HepG2 (cell line): ENCODE data around the gene DNAJC9. TPM values are rescaled to one million over a fixed set of nuclear protein-coding genes. Genes with fewer than 3 reads are reported as not detected.

ENCODE experiments used
- ARNTL ChIP-seq: sonication (generic); formaldehyde crosslinking; IDR thresholded peaks from 2 replicates; pipeline ENCODE4 v1.4.0; 2020; ENCODE audit warnings: mild to moderate bottlenecking, missing genetic modification reagents
- DZIP1 ChIP-seq: sonication (generic); formaldehyde crosslinking; IDR thresholded peaks from 2 replicates; pipeline ENCODE4 v1.5.0; 2020; ENCODE audit warnings: mild to moderate bottlenecking, missing genetic modification reagents
- GABPA ChIP-seq, 2 experiments: IDR thresholded peaks; 2 replicates each; pipeline ENCODE4 v1.6.1; 2011 to 2016; ENCODE audit warnings: low read depth in 2 of 2, low read length in 1 of 2, missing biosample characterization in 1 of 2, missing genetic modification characterization in 1 of 2
- GATAD2A ChIP-seq: IDR thresholded peaks from 2 replicates; pipeline ENCODE4 v1.6.1; 2016
- NFATC3 ChIP-seq: sonication (generic); formaldehyde crosslinking; IDR thresholded peaks from 2 replicates; pipeline ENCODE4 v1.5.1; 2020; ENCODE audit warnings: mild to moderate bottlenecking, missing genetic modification reagents
- NFYC ChIP-seq: IDR thresholded peaks from 2 replicates; pipeline ENCODE4 v1.6.1; 2016; ENCODE audit warnings: missing genetic modification reagents, missing compliant biosample characterization
- RARA ChIP-seq: IDR thresholded peaks from 2 replicates; pipeline ENCODE4 v1.6.1; 2016; ENCODE audit warnings: missing genetic modification reagents, missing compliant biosample characterization
- SMAD1 ChIP-seq: sonication (generic); formaldehyde crosslinking; IDR thresholded peaks from 2 replicates; pipeline ENCODE4 v1.4.0; 2020; ENCODE audit warnings: missing genetic modification reagents, low read depth, mild to moderate bottlenecking, borderline replicate concordance
- SNRNP70 ChIP-seq: fragments of 200-400 bp; formaldehyde crosslinking; IDR thresholded peaks from 2 replicates; pipeline ENCODE4 v1.6.1; 2017; ENCODE audit warnings: mild to moderate bottlenecking, low read depth, low read length, moderate library complexity
- SP5 ChIP-seq: IDR thresholded peaks from 2 replicates; pipeline ENCODE4 v1.6.1; 2016; ENCODE audit warnings: low read depth, borderline replicate concordance
- ZBTB49 ChIP-seq: sonication (generic); formaldehyde crosslinking; IDR thresholded peaks from 2 replicates; pipeline ENCODE4 v1.4.0; 2020; ENCODE audit warnings: missing genetic modification reagents, borderline replicate concordance
- ZNF609 ChIP-seq: sonication (generic); formaldehyde crosslinking; IDR thresholded peaks from 2 replicates; pipeline ENCODE4 v1.4.0; 2020; ENCODE audit warnings: mild to moderate bottlenecking, missing genetic modification reagents, borderline replicate concordance
- ZNF615 ChIP-seq: sonication (generic); formaldehyde crosslinking; IDR thresholded peaks from 2 replicates; pipeline ENCODE4 v1.5.0; 2020; ENCODE audit warnings: mild to moderate bottlenecking, missing genetic modification reagents, borderline replicate concordance
- ZNF850 ChIP-seq: sonication (generic); formaldehyde crosslinking; conservative IDR thresholded peaks from 2 replicates; pipeline ENCODE4 v1.9.0; 2021; ENCODE audit warnings: mild to moderate bottlenecking, missing genetic modification reagents
- ZNF891 ChIP-seq: sonication (generic); formaldehyde crosslinking; IDR thresholded peaks from 2 replicates; pipeline ENCODE4 v1.5.0; 2020; ENCODE audit warnings: mild to moderate bottlenecking, missing genetic modification reagents
- polyA plus RNA-seq, 8 experiments: library from polyadenylated mRNA; depleted of rRNA in 3 of 8; stranded (reverse) in 7 of 8; unstranded in 1 of 8; fragments of >200 nt; fragmentation: Illumina TruSeq in 4 of 8; extraction: Trizol in 4 of 8; gene quantifications; 2 replicates each; pipeline versions ENCODE4 v1.2.1 to v1.2.3, GENCODE V29; 2011 to 2016; ENCODE audit warnings: low read depth in 4 of 8, missing spikeins in 1 of 8, mixed read lengths in 1 of 8; ENCODE audit not compliant: insufficient read depth in 1 of 8
- total RNA-seq, 5 experiments: library from RNA; depleted of rRNA; stranded (reverse); fragments of >200 nt; fragmentation: Illumina TruSeq; extraction: Trizol; gene quantifications; 2 replicates each; pipeline ENCODE4 v1.2.3, GENCODE V29; 2016; ENCODE audit warnings: low read depth in 1 of 5
- TF ChIP-seq, protein P1 (sequence below): sonication (generic); formaldehyde crosslinking; IDR thresholded peaks from 2 replicates; pipeline ENCODE4 v1.5.1; 2020; ENCODE audit warnings: missing genetic modification reagents, mild to moderate bottlenecking, borderline replicate concordance

Gene DNAJC9
- total and polyA plus RNA-seq, 2 of the 13 experiments (the other 11 are each of a cell fraction or from before 2014, with no cell fraction given): 15.9 to 60.3 TPM

- TF ChIP-seq ARNTL: peak; percentile 75
- peak; percentile 71; the same call in 1 of the 2 replicates for TF ChIP-seq SMAD1 (CRISPR knock-in tag)
- TF ChIP-seq NFATC3 (CRISPR knock-in tag): peak; percentile 76; the same call in 1 of the 2 replicates
- TF ChIP-seq ZNF609 (CRISPR knock-in tag): peak; percentile 79
- TF ChIP-seq SP5 (CRISPR knock-in tag): peak; percentile 79
- TF ChIP-seq GABPA (IDR thresholded peaks at IDR 0.05; ENCODE audit: low read depth, low read length): peak; percentile 22; the same call in 1 of the 2 replicates
- TF ChIP-seq GABPA (CRISPR knock-in tag; IDR thresholded peaks at IDR 0.05; ENCODE audit: low read depth): peak; percentile 79
- no peak for TF ChIP-seq ZBTB49 (CRISPR knock-in tag)
- TF ChIP-seq, protein P1, sequence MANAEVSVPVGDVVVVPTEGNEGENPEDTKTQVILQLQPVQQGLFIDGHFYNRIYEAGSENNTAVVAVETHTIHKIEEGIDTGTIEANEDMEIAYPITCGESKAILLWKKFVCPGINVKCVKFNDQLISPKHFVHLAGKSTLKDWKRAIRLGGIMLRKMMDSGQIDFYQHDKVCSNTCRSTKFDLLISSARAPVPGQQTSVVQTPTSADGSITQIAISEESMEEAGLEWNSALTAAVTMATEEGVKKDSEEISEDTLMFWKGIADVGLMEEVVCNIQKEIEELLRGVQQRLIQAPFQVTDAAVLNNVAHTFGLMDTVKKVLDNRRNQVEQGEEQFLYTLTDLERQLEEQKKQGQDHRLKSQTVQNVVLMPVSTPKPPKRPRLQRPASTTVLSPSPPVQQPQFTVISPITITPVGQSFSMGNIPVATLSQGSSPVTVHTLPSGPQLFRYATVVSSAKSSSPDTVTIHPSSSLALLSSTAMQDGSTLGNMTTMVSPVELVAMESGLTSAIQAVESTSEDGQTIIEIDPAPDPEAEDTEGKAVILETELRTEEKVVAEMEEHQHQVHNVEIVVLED: peak; percentile 94
- TF ChIP-seq ZNF891 (CRISPR knock-in tag): peak; percentile 75
- TF ChIP-seq DZIP1: no peak
- peak; percentile 30; the same call in 1 of the 2 replicates for TF ChIP-seq NFYC
- TF ChIP-seq ZNF850 (CRISPR knock-in tag): no peak
- 0 out of 2 replicates have a peak, but pooled peaks have one; percentile 8 for TF ChIP-seq RARA
- peak; percentile 9; the same call in 1 of the 2 replicates for TF ChIP-seq GATAD2A (CRISPR knock-in tag)
- TF ChIP-seq SNRNP70: peak; percentile 51; the same call in 1 of the 2 replicates
- TF ChIP-seq ZNF615 (CRISPR knock-in tag): peak; percentile 87; the same call in 1 of the 2 replicates
These were observed at the start of gene DNAJC9 (continued) for GRCh38 chr10:73246646-73247508.
